ENCODE measurements around the gene GON4L. TPM values are rescaled to one million over a fixed set of nuclear protein-coding genes. Genes with fewer than 3 reads are reported as not detected.
A peak's percentile ranks its signal among the peaks of the same experiment; 100 is the strongest.

Gene GON4L
- total and polyA plus RNA-seq, 3 donors from 2014 or later = 36.4 to 108 (median 77.2) TPM

GRCh38 chr1:155867766-155868165 lies 10.8 kb upstream of the GON4L start:
- TF ChIP-seq POLR2A (IDR thresholded peaks at IDR 0.05) = no peak
- TF ChIP-seq, protein P1, sequence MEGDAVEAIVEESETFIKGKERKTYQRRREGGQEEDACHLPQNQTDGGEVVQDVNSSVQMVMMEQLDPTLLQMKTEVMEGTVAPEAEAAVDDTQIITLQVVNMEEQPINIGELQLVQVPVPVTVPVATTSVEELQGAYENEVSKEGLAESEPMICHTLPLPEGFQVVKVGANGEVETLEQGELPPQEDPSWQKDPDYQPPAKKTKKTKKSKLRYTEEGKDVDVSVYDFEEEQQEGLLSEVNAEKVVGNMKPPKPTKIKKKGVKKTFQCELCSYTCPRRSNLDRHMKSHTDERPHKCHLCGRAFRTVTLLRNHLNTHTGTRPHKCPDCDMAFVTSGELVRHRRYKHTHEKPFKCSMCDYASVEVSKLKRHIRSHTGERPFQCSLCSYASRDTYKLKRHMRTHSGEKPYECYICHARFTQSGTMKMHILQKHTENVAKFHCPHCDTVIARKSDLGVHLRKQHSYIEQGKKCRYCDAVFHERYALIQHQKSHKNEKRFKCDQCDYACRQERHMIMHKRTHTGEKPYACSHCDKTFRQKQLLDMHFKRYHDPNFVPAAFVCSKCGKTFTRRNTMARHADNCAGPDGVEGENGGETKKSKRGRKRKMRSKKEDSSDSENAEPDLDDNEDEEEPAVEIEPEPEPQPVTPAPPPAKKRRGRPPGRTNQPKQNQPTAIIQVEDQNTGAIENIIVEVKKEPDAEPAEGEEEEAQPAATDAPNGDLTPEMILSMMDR (IDR thresholded peaks at IDR 0.05) = no peak
- intact Hi-C loops (cut with DNase I; ENCODE audit: low total_unique reads) = no loop called here

DNA sequence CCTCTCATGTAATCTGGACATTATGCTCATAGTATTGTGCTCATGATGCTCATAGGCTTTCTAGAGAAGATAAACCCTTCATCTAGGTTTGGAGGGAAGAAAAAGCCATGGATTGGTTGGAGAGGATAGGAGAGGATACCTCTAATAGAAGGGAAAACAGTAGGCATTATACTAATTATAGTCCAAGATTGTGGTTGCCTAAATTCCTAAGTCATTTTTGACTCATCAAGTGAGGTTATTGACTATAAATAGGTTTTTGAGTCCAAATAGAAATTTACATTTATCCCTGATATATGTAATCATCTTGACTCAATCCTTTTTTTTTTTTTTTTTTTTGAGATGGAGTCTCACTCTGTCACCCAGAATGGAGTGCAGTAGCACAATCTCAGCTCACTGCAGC lies 7.4 kb upstream of the GON4L start:
- Histone ChIP-seq H3K4me3 (no peak overlapping the region), H3K27me3 (no peaks in the 10 kb centered on the region), H3K9me3 (no peaks in the 10 kb centered on the region), H3K27ac (no peak overlapping the region), H3K4me1 (peaks cover 13% of the 10 kb centered on the region), H3K36me3 (ENCODE audit: low read depth, missing control alignments) (no peaks in the 10 kb centered on the region)
- DNase-seq = no peak
- TF ChIP-seq, protein P1 (IDR thresholded peaks at IDR 0.05) = no peak
- no peak for TF ChIP-seq POLR2A (IDR thresholded peaks at IDR 0.05)
- intact Hi-C loops (cut with DNase I; ENCODE audit: low total_unique reads) = no loop called here

More at GRCh38 chr1:155867766-155868165, 10.8 kb upstream of the GON4L start:
- H3K27me3 ChIP-seq = no peaks in the 10 kb centered on the region
- DNase-seq = no peak
- H3K27ac ChIP-seq = no peak overlapping the region
- peaks cover 25% of the 10 kb centered on the region for H3K4me1 ChIP-seq
- H3K4me3 ChIP-seq = no peak overlapping the region
- no peaks in the 10 kb centered on the region for H3K36me3 ChIP-seq (ENCODE audit: low read depth, missing control alignments)
- 94 to 95% methylated on average over 8 of the region's 8 CpGs for WGBS, 2 donors
- no peaks in the 10 kb centered on the region for H3K9me3 ChIP-seq

GRCh38 chr1:155861896-155862295 lies 4.9 kb upstream of the GON4L start:
- no peak for DNase-seq
- intact Hi-C loops (cut with DNase I; ENCODE audit: low total_unique reads) = no loop called here
- 94 to 100% methylated on average over 2 of the region's 2 CpGs for WGBS, 2 donors

DNA sequence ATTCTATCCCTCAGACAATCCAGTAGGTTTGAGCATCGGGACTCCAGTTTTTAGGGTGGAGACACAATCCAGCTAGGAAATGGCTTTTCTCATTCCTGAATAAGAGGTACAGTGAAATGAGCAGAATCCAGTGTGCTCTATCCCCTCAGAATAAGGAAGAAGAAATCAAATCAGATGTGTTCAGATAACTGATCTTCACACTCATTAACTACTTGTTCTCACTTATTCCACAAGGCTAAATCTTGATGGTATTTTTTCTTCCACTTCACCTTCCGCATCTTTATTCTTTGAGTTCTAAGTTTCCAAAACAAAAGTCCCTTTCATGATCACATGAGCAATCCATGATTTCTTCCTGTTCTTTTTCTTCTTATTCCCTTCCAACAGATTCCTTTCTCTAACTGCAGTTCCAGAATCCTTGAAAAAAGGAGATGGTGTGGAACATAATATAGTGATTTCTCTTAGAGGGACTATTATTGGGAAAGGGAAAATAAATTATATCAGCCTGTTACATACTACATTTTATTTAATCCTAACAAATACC lies 4.0 kb upstream of the GON4L start:
- Histone ChIP-seq H3K4me3 (no peak overlapping the region), H3K4me1 (peaks cover 18% of the 10 kb centered on the region), H3K27me3 (no peaks in the 10 kb centered on the region), H3K36me3 (ENCODE audit: low read depth, missing control alignments) (no peaks in the 10 kb centered on the region), H3K27ac (peak overlapping the region; percentile 88 to 96), H3K9me3 (no peaks in the 10 kb centered on the region)
- TF ChIP-seq, protein P1 (IDR thresholded peaks at IDR 0.05) = no peak
- TF ChIP-seq POLR2A (IDR thresholded peaks at IDR 0.05) = no peak
- no peak for DNase-seq
- 36 to 38% methylated on average over 2 of the region's 2 CpGs for WGBS, 2 donors
- intact Hi-C loops (cut with DNase I; ENCODE audit: low total_unique reads) = no loop called here

More at GRCh38 chr1:155861896-155862295, 4.9 kb upstream of the GON4L start:
- peaks cover 13% of the 10 kb centered on the region for H3K4me1 ChIP-seq
- no peaks in the 10 kb centered on the region for H3K27me3 ChIP-seq
- H3K36me3 ChIP-seq (ENCODE audit: low read depth, missing control alignments) = no peaks in the 10 kb centered on the region
- no peaks in the 10 kb centered on the region for H3K9me3 ChIP-seq
- no peak overlapping the region for H3K27ac ChIP-seq
- TF ChIP-seq, protein P1 (IDR thresholded peaks at IDR 0.05) = no peak
- TF ChIP-seq POLR2A (IDR thresholded peaks at IDR 0.05) = no peak
- no peak overlapping the region for H3K4me3 ChIP-seq
